ENCODE measurements around the gene ARID1B. TPM values are rescaled to one million over a fixed set of nuclear protein-coding genes. Genes with fewer than 3 reads are reported as not detected.

Gene ARID1B
- total and polyA plus RNA-seq, 10 of the 15 experiments (the other 5 are each of a cell fraction or from before 2014, with no cell fraction given): 24.7 to 133 (median 54.6) TPM

GRCh38 chr6:157225575-157225995 is 448.4 kb downstream of the ARID1B start:
- FAIRE-seq (no peak), DNase-seq (ENCODE audit: low read depth, low spot score) (no peak), ATAC-seq (no peak)
- Histone ChIP-seq H3K9ac (ENCODE audit: control insufficient read depth, insufficient read depth, low read length) (no peak overlapping the region), H2AFZ (ENCODE audit: control insufficient read depth, low read depth, low read length) (no peak overlapping the region), H3K27me3 (replicated peaks in 1 of 2; ENCODE audit: control insufficient read depth in 2 of 2, insufficient read depth in 2 of 2, low read length in 1 of 2) (peaks cover 0 to 3% of the 10 kb centered on the region in 2 experiments; a peak in 2 of 4 replicates), H3K4me3 (no peak overlapping the region), H3K4me1 (ENCODE audit: control insufficient read depth, insufficient read depth, low read length) (peaks cover 10% of the 10 kb centered on the region), H3K79me2 (ENCODE audit: control insufficient read depth, insufficient read depth, low read length) (no peaks in the 10 kb centered on the region), H3K27ac (ENCODE audit: control insufficient read depth, insufficient read depth) (no peak overlapping the region), H3K9me3 (replicated peaks; ENCODE audit: control insufficient read depth, insufficient read depth, low read length) (no peaks in the 10 kb centered on the region), H4K20me1 (ENCODE audit: control insufficient read depth, insufficient read depth) (no peaks in the 10 kb centered on the region), H3K36me3 (ENCODE audit: control insufficient read depth in 2 of 2, insufficient read depth in 2 of 2, low read length in 1 of 2) (no peaks in the 10 kb centered on the region), H3K4me2 (ENCODE audit: control insufficient read depth, insufficient read depth) (no peak overlapping the region)
- in situ Hi-C loops (cut with MboI): no loop called here
- POLR2A ChIA-PET: interaction anchor here (0.6 kb wide), 1 partner anchor 1891 kb away, joined by 3 read pairs; no protein-coding TSS in a partner anchor
- WGBS (ENCODE audit: insufficient coverage, insufficient replicate concordance, low lambda C conversion rate, missing lambda C conversion rate): 81% methylated on average over 12 of the region's 12 CpGs
- intact Hi-C loops (cut with micrococcal nuclease; ENCODE audit: unreplicated experiment): no loop called here
- RAD21 ChIA-PET (ENCODE audit: unreplicated experiment): no interaction called here
- no peak for TF ChIP-seq ASH2L (IDR thresholded peaks at IDR 0.05; ENCODE audit: borderline replicate concordance, low read depth)
- TF ChIP-seq RB1 (IDR thresholded peaks at IDR 0.05; ENCODE audit: borderline replicate concordance): no peak
- SMC1A ChIA-PET (ENCODE audit: uncharacterized antibody, unreplicated experiment): interaction anchor here (0.8 kb wide), 1 partner anchor 23 kb away, joined by 3 read pairs; no protein-coding TSS in a partner anchor
- no TSS peak for BruUV-seq (replicated peaks)
- CTCF ChIA-PET: no interaction called here

GRCh38 chr6:157226026-157226625 is 448.9 kb downstream of the ARID1B start:
- no peaks in the 10 kb centered on the region for H3K36me3 ChIP-seq (ENCODE audit: control insufficient read depth in 2 of 2, insufficient read depth in 2 of 2, low read length in 1 of 2)
- H3K4me2 ChIP-seq (ENCODE audit: control insufficient read depth, insufficient read depth): no peak overlapping the region
- intact Hi-C loops (cut with micrococcal nuclease; ENCODE audit: unreplicated experiment) (no loop called here), in situ Hi-C loops (cut with MboI) (no loop called here)
- DNase-seq (ENCODE audit: low read depth, low spot score) (no peak), FAIRE-seq (no peak), ATAC-seq (no peak)
- H3K9me3 ChIP-seq (replicated peaks; ENCODE audit: control insufficient read depth, insufficient read depth, low read length): no peaks in the 10 kb centered on the region
- H3K4me3 ChIP-seq: no peak overlapping the region
- RAD21 ChIA-PET (ENCODE audit: unreplicated experiment): no interaction called here
- peaks cover 3% of the 10 kb centered on the region in 2 experiments; a peak in 3 of 4 replicates for H3K27me3 ChIP-seq (replicated peaks in 1 of 2; ENCODE audit: control insufficient read depth in 2 of 2, insufficient read depth in 2 of 2, low read length in 1 of 2)
- peaks cover 10% of the 10 kb centered on the region for H3K4me1 ChIP-seq (ENCODE audit: control insufficient read depth, insufficient read depth, low read length)
- H2AFZ ChIP-seq (ENCODE audit: control insufficient read depth, low read depth, low read length): no peak overlapping the region
- no peaks in the 10 kb centered on the region for H4K20me1 ChIP-seq (ENCODE audit: control insufficient read depth, insufficient read depth)
- SMC1A ChIA-PET (ENCODE audit: uncharacterized antibody, unreplicated experiment): interaction anchor here (0.8 kb wide), 1 partner anchor 23 kb away, joined by 3 read pairs; no protein-coding TSS in a partner anchor
- CTCF ChIA-PET: no interaction called here
- no TSS peak for BruUV-seq (replicated peaks)
- no peaks in the 10 kb centered on the region for H3K79me2 ChIP-seq (ENCODE audit: control insufficient read depth, insufficient read depth, low read length)
- H3K27ac ChIP-seq (ENCODE audit: control insufficient read depth, insufficient read depth): no peak overlapping the region
- POLR2A ChIA-PET: interaction anchor here (0.6 kb wide), 1 partner anchor 1892 kb away, joined by 3 read pairs; no protein-coding TSS in a partner anchor
- no peak overlapping the region for H3K9ac ChIP-seq (ENCODE audit: control insufficient read depth, insufficient read depth, low read length)
- 61% methylated on average over 4 of the region's 4 CpGs for WGBS (ENCODE audit: insufficient coverage, insufficient replicate concordance, low lambda C conversion rate, missing lambda C conversion rate)
- TF ChIP-seq CHD2 (IDR thresholded peaks at IDR 0.05; ENCODE audit: borderline replicate concordance, low read depth, low read length): no peak
- TF ChIP-seq SRF (IDR thresholded peaks at IDR 0.05; ENCODE audit: low read depth in 2 of 2, low read length in 2 of 2): no peak
- TF ChIP-seq GATAD2B (conservative IDR thresholded peaks at IDR 0.05; ENCODE audit: low read depth): no peak
- TF ChIP-seq ZBTB33 (IDR thresholded peaks at IDR 0.05): no peak
- no peak for TF ChIP-seq FOXK2 (IDR thresholded peaks at IDR 0.05)
- no peak for TF ChIP-seq NFYB (IDR thresholded peaks at IDR 0.05; ENCODE audit: insufficient read depth, low read depth, low read length)
- no peak for TF ChIP-seq SP1 (IDR thresholded peaks at IDR 0.05; ENCODE audit: low read depth, low read length)
- no peak for TF ChIP-seq KLF5 (IDR thresholded peaks at IDR 0.05; ENCODE audit: partially characterized antibody)
- no peak for TF ChIP-seq EZH2 (IDR thresholded peaks at IDR 0.05; ENCODE audit: borderline replicate concordance, control insufficient read depth, low read depth, low read length)
- no peak for TF ChIP-seq ETV6 (conservative IDR thresholded peaks at IDR 0.05 in 1 of 2, IDR thresholded peaks at IDR 0.05 in 1 of 2; ENCODE audit: borderline replicate concordance in 1 of 2, low read depth in 1 of 2)

Data from GM12878 (cell line).